ENCODE measurements around the gene ANO1. TPM values are rescaled to one million over a fixed set of nuclear protein-coding genes. Genes with fewer than 3 reads are reported as not detected.

ANO1 gene
- polyA plus RNA-seq, 1 of the 3 experiments (the other 2 are of a cell fraction): not detected

GRCh38 chr11:70111269-70112016 is 33.3 kb downstream of the ANO1 start:
- ChIA-PET CTCF (interaction anchor here (1.0 to 2.0 kb wide), 3 partner anchors 17 to 193 kb away, joined by 3 to 12 read pairs (median 3); no protein-coding TSS in a partner anchor), POLR2A (no interaction called here)
- H3K9me3 ChIP-seq: no peaks in the 10 kb centered on the region
- H3K4me1 ChIP-seq (ENCODE audit: control insufficient read depth in 1 of 2, insufficient read depth in 2 of 2, low read depth in 1 of 2, low read length in 1 of 2): peaks cover 0 to 2% of the 10 kb centered on the region in 2 experiments; a peak in 2 of 4 replicates
- no peak overlapping the region for H3K9ac ChIP-seq
- H2AFZ ChIP-seq (ENCODE audit: low read depth): no peak overlapping the region
- WGBS (ENCODE audit: low lambda C conversion rate): 59% methylated on average over 23 of the region's 29 CpGs
- no peak overlapping the region for H3K27ac ChIP-seq (ENCODE audit: low read depth in 2 of 2, low read length in 1 of 2)
- H3K27me3 ChIP-seq (ENCODE audit: insufficient read depth): no peaks in the 10 kb centered on the region
- no peak for DNase-seq
- no peaks in the 10 kb centered on the region for H3K79me2 ChIP-seq (ENCODE audit: insufficient read depth)
- TF ChIP-seq USF2 (IDR thresholded peaks at IDR 0.05; ENCODE audit: borderline replicate concordance, low read depth, low read length) (no peak), MAX (IDR thresholded peaks at IDR 0.05; ENCODE audit: low read depth) (no peak), POLR2AphosphoS5 (IDR thresholded peaks at IDR 0.05; ENCODE audit: low read depth, low read length) (no peak), CHD2 (IDR thresholded peaks at IDR 0.05; ENCODE audit: low read length, partially characterized antibody) (no peak), YY1 (IDR thresholded peaks at IDR 0.05; ENCODE audit: low read depth) (no peak), IRF3 (IDR thresholded peaks at IDR 0.05; ENCODE audit: low read depth, low read length) (no peak)
- H3K9me2 ChIP-seq: no peaks in the 10 kb centered on the region
- no peaks in the 10 kb centered on the region for H4K20me1 ChIP-seq (ENCODE audit: insufficient read depth)
- no peaks in the 10 kb centered on the region for H3F3A ChIP-seq (replicated peaks; ENCODE audit: insufficient read depth)
- no peaks in the 10 kb centered on the region for H3K36me3 ChIP-seq (replicated peaks in 1 of 2; ENCODE audit: control insufficient read depth in 1 of 2, insufficient read depth in 2 of 2, low read length in 1 of 2)
- H3K4me3 ChIP-seq (ENCODE audit: low read depth in 2 of 2, low read length in 1 of 2): no peak overlapping the region
- no peak overlapping the region for H3K4me2 ChIP-seq

- WGBS (ENCODE audit: low lambda C conversion rate): 40% methylated on average over 2 of the region's 5 CpGs
- no peaks in the 10 kb centered on the region for H3K9me3 ChIP-seq
- H3K4me3 ChIP-seq (ENCODE audit: low read depth in 2 of 2, low read length in 1 of 2): no peak overlapping the region
- H4K20me1 ChIP-seq (ENCODE audit: insufficient read depth): no peaks in the 10 kb centered on the region
- CTCF ChIA-PET: interaction anchor here (1.0 to 2.0 kb wide), 3 partner anchors 16 to 193 kb away, joined by 3 to 12 read pairs (median 3); no protein-coding TSS in a partner anchor
- no peaks in the 10 kb centered on the region for H3K79me2 ChIP-seq (ENCODE audit: insufficient read depth)
- no peaks in the 10 kb centered on the region for H3K36me3 ChIP-seq (replicated peaks in 1 of 2; ENCODE audit: control insufficient read depth in 1 of 2, insufficient read depth in 2 of 2, low read length in 1 of 2)
- H2AFZ ChIP-seq (ENCODE audit: low read depth): no peak overlapping the region
- H3K4me2 ChIP-seq: no peak overlapping the region
- no peak overlapping the region for H3K9ac ChIP-seq
- H3K9me2 ChIP-seq: no peaks in the 10 kb centered on the region
- peaks cover 0 to 3% of the 10 kb centered on the region in 2 experiments; a peak in 2 of 4 replicates for H3K4me1 ChIP-seq (ENCODE audit: control insufficient read depth in 1 of 2, insufficient read depth in 2 of 2, low read depth in 1 of 2, low read length in 1 of 2)
- H3K27me3 ChIP-seq (ENCODE audit: insufficient read depth): no peaks in the 10 kb centered on the region
- TF ChIP-seq SMC3 (IDR thresholded peaks at IDR 0.05; ENCODE audit: low read depth, low read length) (no peak), GABPA (IDR thresholded peaks at IDR 0.05; ENCODE audit: low read depth) (no peak)
- no peaks in the 10 kb centered on the region for H3F3A ChIP-seq (replicated peaks; ENCODE audit: insufficient read depth)
- H3K27ac ChIP-seq (ENCODE audit: low read depth in 2 of 2, low read length in 1 of 2): no peak overlapping the region
- DNase-seq: no peak
- POLR2A ChIA-PET: no interaction called here
Measured at GRCh38 chr11:70112017-70112434, 33.9 kb downstream of the ANO1 start.
